HepG2 (cell line): ENCODE measurements around the gene SOX12. TPM values are rescaled to one million over a fixed set of nuclear protein-coding genes. Genes with fewer than 3 reads are reported as not detected.

Experiments used
- DMAP1 ChIP-seq: IDR thresholded peaks from 2 replicates; pipeline ENCODE4 v1.6.1; 2016
- EED ChIP-seq: sonication (generic); formaldehyde crosslinking; IDR thresholded peaks from 2 replicates; pipeline ENCODE4 v1.5.0; 2020; ENCODE audit warnings: mild to moderate bottlenecking, missing genetic modification reagents
- GABPB1 ChIP-seq: IDR thresholded peaks from 2 replicates; pipeline ENCODE4 v1.6.1; 2016; ENCODE audit warnings: mild to moderate bottlenecking, missing genetic modification reagents, moderate library complexity, missing compliant biosample characterization
- HIVEP1 ChIP-seq: sonication (generic); formaldehyde crosslinking; IDR thresholded peaks from 2 replicates; pipeline ENCODE4 v1.4.0; 2020; ENCODE audit warnings: mild to moderate bottlenecking, missing genetic modification reagents
- NBN ChIP-seq: fragments of 450-650 bp; conservative IDR thresholded peaks from 2 replicates; pipeline ENCODE4 v1.6.1; 2017
- PAF1 ChIP-seq: IDR thresholded peaks from 2 replicates; pipeline ENCODE4 v1.6.1; 2016; ENCODE audit warnings: missing genetic modification reagents, missing compliant biosample characterization
- RFX1 ChIP-seq: fragments of 450-650 bp; IDR thresholded peaks from 2 replicates; pipeline ENCODE4 v1.6.1; 2017
- SIX1 ChIP-seq: sonication (generic); formaldehyde crosslinking; IDR thresholded peaks from 2 replicates; pipeline ENCODE4 v1.4.0; 2020; ENCODE audit warnings: missing genetic modification reagents, borderline replicate concordance
- WIZ ChIP-seq: sonication (generic); formaldehyde crosslinking; IDR thresholded peaks from 2 replicates; pipeline ENCODE4 v1.5.1; 2020; ENCODE audit warnings: mild to moderate bottlenecking, missing genetic modification reagents
- ZNF263 ChIP-seq: sonication (generic); formaldehyde crosslinking; IDR thresholded peaks from 2 replicates; pipeline ENCODE4 v1.4.0; 2020; ENCODE audit warnings: missing genetic modification reagents
- ZNF337 ChIP-seq: sonication (generic); formaldehyde crosslinking; IDR thresholded peaks from 2 replicates; pipeline ENCODE4 v1.5.1; 2020; ENCODE audit warnings: missing genetic modification reagents, low read depth, mild to moderate bottlenecking, borderline replicate concordance
- ZNF607 ChIP-seq: sonication (generic); formaldehyde crosslinking; IDR thresholded peaks from 2 replicates; pipeline ENCODE4 v1.5.1; 2020; ENCODE audit warnings: missing genetic modification reagents, mild to moderate bottlenecking, borderline replicate concordance
- ZNF75D ChIP-seq: sonication (generic); formaldehyde crosslinking; IDR thresholded peaks from 2 replicates; pipeline ENCODE4 v1.8.1; 2023; ENCODE audit warnings: missing genetic modification reagents, mild to moderate bottlenecking, borderline replicate concordance
- ZNF83 ChIP-seq: sonication (generic); formaldehyde crosslinking; IDR thresholded peaks from 2 replicates; pipeline ENCODE4 v1.4.0; 2020; ENCODE audit warnings: missing genetic modification reagents, mild to moderate bottlenecking, borderline replicate concordance
- ZNF850 ChIP-seq: sonication (generic); formaldehyde crosslinking; conservative IDR thresholded peaks from 2 replicates; pipeline ENCODE4 v1.9.0; 2021; ENCODE audit warnings: mild to moderate bottlenecking, missing genetic modification reagents
- polyA plus RNA-seq, 8 experiments: library from polyadenylated mRNA; depleted of rRNA in 3 of 8; stranded (reverse) in 7 of 8; unstranded in 1 of 8; fragments of >200 nt; fragmentation: Illumina TruSeq in 4 of 8; extraction: Trizol in 4 of 8; gene quantifications; 2 replicates each; pipeline versions ENCODE4 v1.2.1 to v1.2.3, GENCODE V29; 2011 to 2016; ENCODE audit warnings: low read depth in 4 of 8, missing spikeins in 1 of 8, mixed read lengths in 1 of 8; ENCODE audit not compliant: insufficient read depth in 1 of 8
- total RNA-seq, 5 experiments: library from RNA; depleted of rRNA; stranded (reverse); fragments of >200 nt; fragmentation: Illumina TruSeq; extraction: Trizol; gene quantifications; 2 replicates each; pipeline ENCODE4 v1.2.3, GENCODE V29; 2016; ENCODE audit warnings: low read depth in 1 of 5
- TF ChIP-seq, protein P1 (sequence below): sonication (generic); formaldehyde crosslinking; IDR thresholded peaks from 2 replicates; pipeline ENCODE4 v1.8.1; 2023; ENCODE audit warnings: missing genetic modification reagents, mild to moderate bottlenecking, borderline replicate concordance
- TF ChIP-seq, protein P2 (sequence below), 2 experiments: IDR thresholded peaks; 2 replicates each; pipeline ENCODE4 v1.6.1; 2011 to 2012; ENCODE audit warnings: low read length in 2 of 2, borderline replicate concordance in 1 of 2, low read depth in 1 of 2, mild to moderate bottlenecking in 1 of 2, moderate library complexity in 1 of 2
- TF ChIP-seq, protein P3 (sequence below): sonication (generic); formaldehyde crosslinking; IDR thresholded peaks from 2 replicates; pipeline ENCODE4 v1.9.0; 2021; ENCODE audit warnings: missing genetic modification reagents, borderline replicate concordance
- TF ChIP-seq, protein P4 (sequence below): IDR thresholded peaks from 2 replicates; pipeline ENCODE4 v1.6.1; 2016; ENCODE audit warnings: control low read depth
- TF ChIP-seq, protein P5 (sequence below): sonication (generic); formaldehyde crosslinking; IDR thresholded peaks from 2 replicates; pipeline ENCODE4 v1.5.0; 2020; ENCODE audit warnings: missing genetic modification reagents
- TF ChIP-seq, protein P6 (sequence below): fragments of 450-650 bp; IDR thresholded peaks from 2 replicates; pipeline ENCODE4 v1.6.1; 2016

Gene SOX12
- total and polyA plus RNA-seq, 2 of the 13 experiments (the other 11 are each of a cell fraction or from before 2014, with no cell fraction given), result 10.0 to 18.7 TPM

DNA sequence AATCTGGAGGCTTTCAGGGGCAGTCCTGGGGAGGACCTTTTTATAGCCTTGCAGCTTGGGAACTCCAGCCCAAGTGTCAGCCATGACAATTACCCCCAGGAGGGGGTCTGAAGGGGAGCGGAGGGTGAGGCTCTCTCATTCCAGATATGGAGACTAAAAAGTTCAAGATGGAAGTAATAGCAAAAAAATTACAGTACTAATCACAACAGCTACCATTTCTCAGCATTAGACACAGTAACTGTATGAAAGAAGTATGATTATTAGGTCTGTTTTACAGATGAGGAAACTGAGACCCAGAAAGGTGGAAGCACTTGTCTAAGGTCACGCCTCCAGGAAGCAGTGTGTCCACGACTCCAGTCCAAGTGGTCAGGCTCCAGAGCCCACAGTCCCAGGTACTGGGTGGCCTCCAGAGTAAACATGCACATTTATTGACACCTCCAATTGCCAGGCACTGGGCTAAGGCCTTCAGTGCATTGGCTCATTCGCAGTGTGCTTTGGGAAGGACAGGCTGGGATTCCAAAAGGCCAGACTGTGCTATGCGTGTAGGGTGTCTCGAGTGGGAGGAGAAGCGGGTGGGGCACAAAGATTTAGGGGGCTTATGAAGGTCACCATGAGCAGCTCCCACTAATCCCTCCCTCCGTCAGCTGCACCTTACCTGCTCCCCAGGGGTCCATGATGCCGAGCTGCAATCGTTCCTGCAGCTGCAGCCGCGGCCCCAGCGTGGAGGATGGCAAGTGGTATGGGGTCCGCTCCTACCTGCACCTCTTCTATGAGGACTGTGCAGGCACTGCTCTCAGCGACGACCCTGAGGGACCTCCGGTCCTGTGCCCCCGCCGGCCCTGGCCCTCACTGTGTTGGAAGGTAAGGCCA is 23.9 kb downstream of the SOX12 start (continued):
- no peak for TF ChIP-seq RFX1
- TF ChIP-seq ZNF83 (CRISPR knock-in tag), result 0 out of 2 replicates have a peak, but pooled peaks have one; percentile 40
- TF ChIP-seq PAF1 (CRISPR knock-in tag), result no peak
- TF ChIP-seq, protein P1, sequence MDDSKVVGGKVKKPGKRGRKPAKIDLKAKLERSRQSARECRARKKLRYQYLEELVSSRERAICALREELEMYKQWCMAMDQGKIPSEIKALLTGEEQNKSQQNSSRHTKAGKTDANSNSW, result no peak
- TF ChIP-seq, protein P2, sequence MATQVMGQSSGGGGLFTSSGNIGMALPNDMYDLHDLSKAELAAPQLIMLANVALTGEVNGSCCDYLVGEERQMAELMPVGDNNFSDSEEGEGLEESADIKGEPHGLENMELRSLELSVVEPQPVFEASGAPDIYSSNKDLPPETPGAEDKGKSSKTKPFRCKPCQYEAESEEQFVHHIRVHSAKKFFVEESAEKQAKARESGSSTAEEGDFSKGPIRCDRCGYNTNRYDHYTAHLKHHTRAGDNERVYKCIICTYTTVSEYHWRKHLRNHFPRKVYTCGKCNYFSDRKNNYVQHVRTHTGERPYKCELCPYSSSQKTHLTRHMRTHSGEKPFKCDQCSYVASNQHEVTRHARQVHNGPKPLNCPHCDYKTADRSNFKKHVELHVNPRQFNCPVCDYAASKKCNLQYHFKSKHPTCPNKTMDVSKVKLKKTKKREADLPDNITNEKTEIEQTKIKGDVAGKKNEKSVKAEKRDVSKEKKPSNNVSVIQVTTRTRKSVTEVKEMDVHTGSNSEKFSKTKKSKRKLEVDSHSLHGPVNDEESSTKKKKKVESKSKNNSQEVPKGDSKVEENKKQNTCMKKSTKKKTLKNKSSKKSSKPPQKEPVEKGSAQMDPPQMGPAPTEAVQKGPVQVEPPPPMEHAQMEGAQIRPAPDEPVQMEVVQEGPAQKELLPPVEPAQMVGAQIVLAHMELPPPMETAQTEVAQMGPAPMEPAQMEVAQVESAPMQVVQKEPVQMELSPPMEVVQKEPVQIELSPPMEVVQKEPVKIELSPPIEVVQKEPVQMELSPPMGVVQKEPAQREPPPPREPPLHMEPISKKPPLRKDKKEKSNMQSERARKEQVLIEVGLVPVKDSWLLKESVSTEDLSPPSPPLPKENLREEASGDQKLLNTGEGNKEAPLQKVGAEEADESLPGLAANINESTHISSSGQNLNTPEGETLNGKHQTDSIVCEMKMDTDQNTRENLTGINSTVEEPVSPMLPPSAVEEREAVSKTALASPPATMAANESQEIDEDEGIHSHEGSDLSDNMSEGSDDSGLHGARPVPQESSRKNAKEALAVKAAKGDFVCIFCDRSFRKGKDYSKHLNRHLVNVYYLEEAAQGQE (IDR thresholded peaks at IDR 0.05; ENCODE audit: borderline replicate concordance in 1 of 2, low read depth in 1 of 2, low read length in 2 of 2), result no peak
- TF ChIP-seq, protein P3, sequence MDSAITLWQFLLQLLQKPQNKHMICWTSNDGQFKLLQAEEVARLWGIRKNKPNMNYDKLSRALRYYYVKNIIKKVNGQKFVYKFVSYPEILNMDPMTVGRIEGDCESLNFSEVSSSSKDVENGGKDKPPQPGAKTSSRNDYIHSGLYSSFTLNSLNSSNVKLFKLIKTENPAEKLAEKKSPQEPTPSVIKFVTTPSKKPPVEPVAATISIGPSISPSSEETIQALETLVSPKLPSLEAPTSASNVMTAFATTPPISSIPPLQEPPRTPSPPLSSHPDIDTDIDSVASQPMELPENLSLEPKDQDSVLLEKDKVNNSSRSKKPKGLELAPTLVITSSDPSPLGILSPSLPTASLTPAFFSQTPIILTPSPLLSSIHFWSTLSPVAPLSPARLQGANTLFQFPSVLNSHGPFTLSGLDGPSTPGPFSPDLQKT (CRISPR knock-in tag), result no peak
- no peak for TF ChIP-seq WIZ (CRISPR knock-in tag)
- 0 out of 2 replicates have a peak, but pooled peaks have one; percentile 40 for TF ChIP-seq ZNF263 (CRISPR knock-in tag)
- no peak for TF ChIP-seq ZNF850
- TF ChIP-seq DMAP1 (CRISPR knock-in tag), result no peak
- no peak for TF ChIP-seq NBN
- TF ChIP-seq, protein P4, sequence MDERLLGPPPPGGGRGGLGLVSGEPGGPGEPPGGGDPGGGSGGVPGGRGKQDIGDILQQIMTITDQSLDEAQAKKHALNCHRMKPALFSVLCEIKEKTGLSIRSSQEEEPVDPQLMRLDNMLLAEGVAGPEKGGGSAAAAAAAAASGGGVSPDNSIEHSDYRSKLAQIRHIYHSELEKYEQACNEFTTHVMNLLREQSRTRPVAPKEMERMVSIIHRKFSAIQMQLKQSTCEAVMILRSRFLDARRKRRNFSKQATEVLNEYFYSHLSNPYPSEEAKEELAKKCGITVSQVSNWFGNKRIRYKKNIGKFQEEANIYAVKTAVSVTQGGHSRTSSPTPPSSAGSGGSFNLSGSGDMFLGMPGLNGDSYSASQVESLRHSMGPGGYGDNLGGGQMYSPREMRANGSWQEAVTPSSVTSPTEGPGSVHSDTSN (CRISPR knock-in tag), result no peak
- no peak for TF ChIP-seq ZNF337 (CRISPR knock-in tag)
- TF ChIP-seq GABPB1 (CRISPR knock-in tag), result peak; percentile 56
- TF ChIP-seq SIX1 (CRISPR knock-in tag), result no peak
- TF ChIP-seq, protein P5, sequence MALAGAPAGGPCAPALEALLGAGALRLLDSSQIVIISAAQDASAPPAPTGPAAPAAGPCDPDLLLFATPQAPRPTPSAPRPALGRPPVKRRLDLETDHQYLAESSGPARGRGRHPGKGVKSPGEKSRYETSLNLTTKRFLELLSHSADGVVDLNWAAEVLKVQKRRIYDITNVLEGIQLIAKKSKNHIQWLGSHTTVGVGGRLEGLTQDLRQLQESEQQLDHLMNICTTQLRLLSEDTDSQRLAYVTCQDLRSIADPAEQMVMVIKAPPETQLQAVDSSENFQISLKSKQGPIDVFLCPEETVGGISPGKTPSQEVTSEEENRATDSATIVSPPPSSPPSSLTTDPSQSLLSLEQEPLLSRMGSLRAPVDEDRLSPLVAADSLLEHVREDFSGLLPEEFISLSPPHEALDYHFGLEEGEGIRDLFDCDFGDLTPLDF, result peak; percentile 19; the same call in 1 of the 2 replicates
- 0 out of 2 replicates have a peak, but pooled peaks have one; percentile 56 for TF ChIP-seq ZNF607
- TF ChIP-seq ZNF75D, result no peak
- TF ChIP-seq, protein P6, sequence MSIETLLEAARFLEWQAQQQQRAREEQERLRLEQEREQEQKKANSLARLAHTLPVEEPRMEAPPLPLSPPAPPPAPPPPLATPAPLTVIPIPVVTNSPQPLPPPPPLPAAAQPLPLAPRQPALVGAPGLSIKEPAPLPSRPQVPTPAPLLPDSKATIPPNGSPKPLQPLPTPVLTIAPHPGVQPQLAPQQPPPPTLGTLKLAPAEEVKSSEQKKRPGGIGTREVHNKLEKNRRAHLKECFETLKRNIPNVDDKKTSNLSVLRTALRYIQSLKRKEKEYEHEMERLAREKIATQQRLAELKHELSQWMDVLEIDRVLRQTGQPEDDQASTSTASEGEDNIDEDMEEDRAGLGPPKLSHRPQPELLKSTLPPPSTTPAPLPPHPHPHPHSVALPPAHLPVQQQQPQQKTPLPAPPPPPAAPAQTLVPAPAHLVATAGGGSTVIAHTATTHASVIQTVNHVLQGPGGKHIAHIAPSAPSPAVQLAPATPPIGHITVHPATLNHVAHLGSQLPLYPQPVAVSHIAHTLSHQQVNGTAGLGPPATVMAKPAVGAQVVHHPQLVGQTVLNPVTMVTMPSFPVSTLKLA, result no peak; the same call in 1 of the 2 replicates
- TF ChIP-seq HIVEP1 (CRISPR knock-in tag), result 0 out of 2 replicates have a peak, but pooled peaks have one; percentile 25
- no peak for TF ChIP-seq EED (CRISPR knock-in tag)
